Inflammatory macrophage treated with lipopolysaccharide for 4 hours (primary cell): ENCODE measurements around the gene INKA2.

Source experiments
- DNase-seq: peaks from one replicate; pipeline ENCODE4 v3.0.0-alpha.2; 2020

Gene INKA2

DNA sequence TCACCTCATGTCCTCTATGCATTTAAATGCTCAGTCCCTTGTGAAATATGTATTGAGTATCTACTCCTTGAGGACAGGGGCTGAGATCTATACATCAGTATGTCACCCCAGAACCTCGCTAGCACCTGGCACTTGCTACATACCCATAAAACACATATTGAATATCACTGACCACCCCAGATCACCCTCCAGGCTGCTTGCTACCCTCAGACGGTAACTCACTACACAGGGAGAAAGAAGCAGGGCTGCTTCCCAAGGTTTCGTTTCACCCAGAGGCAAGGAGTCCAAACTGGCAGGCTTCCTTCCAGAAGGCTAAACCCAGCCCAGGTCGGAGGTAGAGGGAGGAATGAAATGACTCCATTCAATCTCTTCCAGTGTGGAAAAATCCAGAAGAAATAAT, 8.5 kb downstream of the INKA2 start:
- DNase-seq, result no peak

DNA sequence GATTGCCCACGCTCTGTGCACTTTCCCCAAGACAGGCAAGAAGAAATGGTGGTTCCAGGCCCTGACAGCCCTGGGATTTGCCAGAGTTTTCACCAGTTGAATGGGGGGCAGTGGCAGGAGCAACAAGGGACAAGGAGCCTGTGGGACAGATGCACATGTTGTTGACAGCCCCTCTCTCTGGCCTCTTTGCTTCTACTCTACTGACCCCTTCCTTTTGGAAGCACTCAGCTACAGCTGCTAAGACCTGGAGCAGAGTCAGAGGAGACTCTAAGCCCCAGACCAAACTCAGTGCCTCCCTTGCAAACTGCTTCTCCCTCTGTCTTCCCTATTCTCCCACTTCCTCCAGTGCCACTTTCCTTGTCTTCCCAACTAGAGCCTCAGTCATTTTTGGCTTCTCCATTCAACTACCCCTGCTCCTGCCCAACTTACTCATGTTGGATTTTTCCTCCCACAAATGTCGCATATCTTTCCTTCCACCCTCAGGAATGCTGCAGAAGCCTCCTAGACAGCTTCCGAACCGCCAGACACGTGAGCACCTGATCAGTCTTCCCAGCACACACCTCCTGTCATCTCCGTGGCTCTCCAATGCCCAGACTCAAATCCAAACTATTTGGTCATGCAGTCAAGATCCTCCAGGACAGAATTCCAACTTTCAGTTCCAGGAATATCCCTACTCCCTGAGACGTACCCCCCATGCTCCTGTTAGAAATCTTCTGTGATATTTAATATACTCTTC, 9.1 kb downstream of the INKA2 start:
- no peak for DNase-seq

DNA sequence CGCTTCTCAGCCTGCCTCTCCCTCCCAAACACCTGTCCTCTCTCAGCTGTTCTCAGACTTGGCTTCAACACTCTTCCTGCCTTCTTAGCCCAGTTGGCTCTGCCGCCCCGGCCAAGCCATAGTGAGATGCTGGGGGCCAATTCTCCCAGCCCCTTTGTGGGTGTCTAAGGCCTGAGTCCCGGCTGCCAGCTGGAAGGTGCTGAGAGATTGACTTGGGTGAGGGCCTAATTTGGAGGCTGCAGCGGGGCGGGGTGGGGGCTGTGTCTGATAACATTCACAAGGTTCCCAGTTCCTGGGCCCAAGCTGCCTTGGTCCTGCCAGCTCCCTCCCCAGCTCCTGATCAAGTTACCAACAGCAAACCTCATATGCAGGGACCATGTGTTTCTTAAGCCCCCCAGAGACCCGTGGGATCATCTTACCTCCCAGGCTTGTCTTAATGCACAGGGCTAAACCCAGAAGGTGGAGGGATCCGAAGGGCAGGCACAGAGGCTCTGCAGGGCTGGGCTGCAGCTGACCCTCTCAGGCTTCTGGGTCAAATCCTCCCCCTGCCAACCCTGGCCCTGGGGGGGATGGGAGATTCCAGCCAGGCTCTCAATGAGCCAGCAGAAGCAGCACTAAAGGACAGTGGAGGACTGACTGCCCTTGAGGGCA, 9.8 kb downstream of the INKA2 start:
- no peak for DNase-seq

DNA sequence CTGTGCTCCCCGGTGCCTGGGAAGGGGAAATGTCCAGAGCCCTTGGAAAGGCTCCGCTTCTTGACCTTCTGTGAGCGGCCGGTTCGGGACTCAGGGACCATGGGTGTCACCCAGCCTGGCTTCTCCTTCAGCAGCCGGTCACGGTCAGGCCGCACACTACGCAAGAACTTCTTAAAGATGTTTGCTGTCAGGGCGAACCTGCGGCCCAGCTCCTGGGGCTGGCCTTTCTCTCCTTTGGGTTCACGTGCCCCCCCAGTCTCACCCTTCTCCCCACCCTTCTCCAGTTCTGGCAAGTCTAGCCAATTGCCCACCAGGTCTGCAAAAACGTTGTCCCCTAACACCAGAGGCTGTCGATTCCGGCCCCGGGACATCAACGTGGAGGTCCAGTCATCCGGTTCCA, 12.1 kb downstream of the INKA2 start:
- no peak for DNase-seq

DNA sequence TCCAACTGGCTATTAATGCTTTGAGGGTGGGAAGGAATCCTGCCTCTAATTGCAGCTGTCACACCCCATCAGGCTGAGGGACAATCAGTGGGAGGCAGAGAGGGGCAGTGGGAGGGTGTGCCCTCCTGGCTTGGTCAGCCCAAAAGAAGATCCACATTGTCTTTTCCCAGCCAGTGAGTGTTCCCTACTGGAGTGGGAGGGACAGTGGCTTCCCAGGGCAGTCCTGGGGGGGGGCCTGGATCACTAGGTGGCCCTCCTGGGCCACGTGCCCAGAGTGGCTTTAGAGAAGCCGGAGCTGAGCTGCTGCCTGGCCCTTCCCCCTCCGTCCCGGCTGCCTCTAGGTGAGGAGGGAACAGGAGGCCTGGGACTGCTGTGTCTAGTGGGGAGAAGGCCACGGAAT, 14.0 kb downstream of the INKA2 start:
- DNase-seq, result no peak

DNA sequence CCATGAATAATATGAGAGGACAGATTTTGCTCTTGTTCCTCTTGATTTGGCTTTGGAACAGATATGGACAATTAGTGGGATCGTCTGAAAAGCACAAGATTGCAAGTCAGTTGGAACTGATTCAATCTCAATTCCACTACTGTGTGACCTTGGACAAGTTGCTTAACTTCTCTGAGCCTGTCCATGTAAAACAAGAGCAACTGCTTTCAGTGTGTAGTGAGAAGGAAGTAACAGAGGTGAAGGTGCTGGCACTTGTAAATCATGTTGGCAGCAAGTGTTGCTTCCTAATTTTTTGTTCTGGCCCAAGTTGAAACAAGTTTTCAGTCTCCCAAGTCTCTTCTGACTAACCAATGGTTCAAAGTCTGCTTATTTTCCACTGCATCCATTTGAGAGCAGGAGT, 15.3 kb downstream of the INKA2 start:
- no peak for DNase-seq

DNA sequence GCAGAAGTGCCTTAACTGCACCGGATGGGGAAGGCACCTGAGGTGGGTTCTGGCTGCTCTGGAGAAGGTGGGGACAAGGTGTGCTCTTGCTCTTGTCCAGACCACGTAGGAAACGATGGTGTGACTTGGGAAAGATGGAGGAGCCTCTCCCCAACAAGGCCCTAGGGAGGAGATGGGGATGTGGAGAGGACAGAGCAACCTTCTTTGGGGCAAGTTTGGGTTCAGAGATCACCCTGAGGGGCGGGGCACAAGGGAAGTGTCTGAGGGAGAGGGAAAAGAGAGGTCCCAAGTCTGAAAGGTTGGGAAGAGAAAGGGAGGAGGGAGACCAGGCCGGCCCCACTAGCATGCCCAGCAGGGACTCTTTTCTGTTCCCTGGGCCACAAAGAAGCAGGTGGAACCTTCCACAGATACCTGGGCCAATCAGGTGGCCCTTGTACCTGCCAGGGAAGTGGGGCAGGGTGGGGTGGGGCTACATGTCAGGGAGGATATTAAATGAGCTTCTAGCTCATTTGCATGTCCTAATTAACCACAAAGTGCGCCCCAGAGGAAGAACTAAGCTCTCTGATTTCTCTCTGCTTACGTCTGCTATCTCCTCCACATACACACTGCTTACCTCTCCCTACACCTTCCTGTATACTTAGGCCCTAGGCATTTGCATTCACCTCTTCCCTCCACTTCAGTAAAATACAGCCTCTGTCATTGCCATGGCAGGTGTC, 15.9 kb downstream of the INKA2 start:
- no peak for DNase-seq

DNA sequence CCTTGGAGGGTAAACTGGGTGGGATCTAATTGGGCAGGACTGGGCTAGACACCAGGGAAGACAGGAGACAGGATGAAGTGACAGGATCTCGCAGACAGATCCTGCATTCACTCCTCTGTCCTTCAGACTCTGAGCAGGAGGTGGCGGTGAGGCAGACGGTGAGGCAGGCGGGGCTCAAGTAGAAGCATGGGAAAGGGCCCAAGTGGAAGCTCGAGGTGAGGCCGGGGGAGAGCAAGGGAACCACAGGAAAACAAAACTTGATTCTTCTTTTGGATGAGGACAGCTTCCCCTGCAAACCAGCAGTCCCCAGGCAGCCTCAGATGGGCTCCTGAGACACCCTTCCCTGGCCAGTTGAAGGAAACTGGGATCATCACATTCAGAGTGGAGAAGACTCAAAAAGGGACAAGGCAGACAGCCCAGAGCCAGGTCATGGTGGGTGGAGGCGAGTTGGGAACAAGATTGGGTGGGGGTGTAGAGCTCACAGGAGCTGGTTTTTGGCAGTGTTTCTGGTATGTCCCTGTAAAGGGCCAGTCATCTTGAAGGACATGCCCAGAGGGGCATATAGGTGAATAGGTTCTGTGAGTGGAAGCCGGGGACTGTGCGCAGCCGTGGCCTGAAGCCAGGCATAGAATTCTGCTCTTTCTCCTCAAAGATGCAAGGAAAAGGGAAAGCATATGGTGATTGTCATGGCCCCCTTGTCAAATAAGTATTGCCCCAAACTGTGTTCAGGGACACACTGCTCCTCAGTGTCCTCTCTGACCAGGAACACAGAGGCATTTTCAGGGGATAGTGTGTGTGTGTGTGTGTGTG, 18.0 kb downstream of the INKA2 start:
- DNase-seq, result no peak

DNA sequence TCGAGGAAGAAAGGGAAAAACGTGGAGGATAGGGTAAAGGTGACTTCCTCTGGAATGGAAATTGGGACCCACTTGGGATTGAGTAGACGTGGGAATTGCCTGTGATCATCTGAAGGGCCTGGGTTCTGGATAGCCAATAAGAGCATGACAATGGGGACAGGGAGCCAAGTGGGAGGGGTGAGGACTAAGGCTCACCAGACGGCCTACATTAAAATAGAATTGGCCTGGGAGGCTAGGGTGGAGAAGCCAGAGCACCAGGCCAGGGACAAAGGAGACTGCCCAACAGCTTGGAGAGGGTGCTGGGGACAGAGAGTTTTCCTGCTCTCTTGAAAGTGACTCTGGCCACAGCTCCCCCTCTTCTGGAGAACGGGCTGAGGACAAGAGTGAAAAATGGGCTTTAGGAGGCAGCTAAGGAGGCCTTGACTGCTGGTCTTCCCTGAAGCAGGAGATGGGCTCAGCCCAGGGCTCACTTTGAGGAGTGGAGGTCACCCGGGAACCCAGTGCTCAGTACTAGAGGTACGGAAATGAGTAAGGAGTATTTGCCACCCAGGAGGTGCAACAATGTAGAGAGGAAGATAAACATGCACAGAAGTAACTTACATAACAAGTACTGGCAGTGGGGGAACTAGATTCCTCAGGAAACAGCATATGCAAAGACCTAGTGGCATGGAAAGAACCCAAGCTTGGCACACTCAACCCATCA, 18.8 kb downstream of the INKA2 start:
- no peak for DNase-seq

DNA sequence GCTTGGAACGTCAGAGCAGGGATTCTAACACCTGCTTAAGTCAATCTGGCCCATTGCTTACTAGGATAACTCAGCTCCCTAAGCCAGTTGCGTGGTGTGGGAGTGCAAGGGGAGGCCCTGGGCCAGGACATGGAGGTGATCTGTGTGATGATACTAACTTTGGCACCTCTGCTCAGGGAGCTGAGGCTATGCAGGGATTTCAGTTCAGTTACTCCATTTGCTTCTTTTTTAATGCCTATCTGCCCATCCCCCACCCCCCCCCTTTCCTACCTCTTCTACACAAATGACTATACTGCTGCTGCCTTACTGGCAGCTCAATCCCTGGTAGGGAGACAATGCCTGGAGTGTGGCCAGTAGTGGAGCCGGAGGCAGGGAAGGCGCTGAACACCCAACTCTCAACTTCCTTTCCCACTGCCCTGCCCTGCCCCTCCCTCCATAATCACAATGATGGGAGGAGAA, 19.5 kb downstream of the INKA2 start:
- DNase-seq, result no peak

DNA sequence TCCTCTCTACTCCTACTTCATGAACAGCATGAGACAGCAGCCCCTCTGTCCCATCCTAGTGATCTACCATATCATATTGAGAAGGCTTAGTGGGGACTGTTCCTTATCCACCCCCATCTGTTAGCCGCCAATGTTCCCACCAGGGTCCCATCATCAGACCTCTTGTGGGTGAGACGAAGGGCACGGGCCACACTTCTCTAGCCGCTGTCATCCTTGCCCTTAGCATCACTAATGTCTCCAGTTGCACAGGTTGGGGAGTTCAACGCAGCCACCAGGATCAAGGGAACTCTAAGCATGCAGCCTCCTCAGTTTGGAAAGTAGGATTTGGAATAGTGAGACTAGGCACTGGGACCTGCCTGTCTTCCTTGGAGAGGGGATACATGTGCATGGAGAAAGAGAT, 20.1 kb downstream of the INKA2 start:
- no peak for DNase-seq

DNA sequence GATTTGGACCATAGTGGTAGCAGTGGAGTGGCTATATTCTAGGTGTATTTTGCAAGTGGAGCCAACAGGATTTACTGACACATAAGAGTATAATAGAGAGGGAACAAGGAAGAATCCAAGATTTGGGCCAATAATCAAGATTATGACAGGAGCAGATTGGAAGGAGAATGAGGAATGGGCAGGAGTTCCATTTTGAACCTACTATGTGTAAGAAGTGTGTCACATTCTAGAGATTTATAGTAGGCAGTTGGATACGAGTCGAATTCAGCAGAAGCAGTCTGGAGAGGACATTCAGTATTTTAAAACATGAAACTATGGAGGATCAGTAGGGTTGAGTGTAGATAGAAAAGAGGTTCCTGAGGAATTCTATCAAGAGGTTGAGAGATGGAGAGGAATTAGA, 21.7 kb downstream of the INKA2 start:
- no peak for DNase-seq

DNA sequence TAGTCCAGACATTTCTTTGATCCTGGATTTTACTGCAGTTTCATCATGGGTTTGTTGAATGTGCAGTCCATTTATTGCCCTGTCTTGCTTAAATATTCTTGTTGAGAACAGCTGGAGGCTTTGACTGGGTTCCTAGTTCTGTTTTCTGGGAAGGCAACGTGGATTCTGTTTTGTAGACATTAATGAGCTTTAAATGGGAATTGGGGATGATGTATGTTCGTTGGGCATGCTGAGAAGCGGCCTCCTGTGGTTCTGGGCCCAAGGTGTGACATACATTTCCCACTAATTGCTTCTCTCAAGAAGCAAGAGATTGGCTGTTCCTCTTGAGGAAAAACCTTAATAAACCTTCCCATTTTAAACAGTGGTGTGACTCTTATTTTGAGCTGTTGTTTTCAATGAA, 22.9 kb downstream of the INKA2 start:
- DNase-seq, result no peak

DNA sequence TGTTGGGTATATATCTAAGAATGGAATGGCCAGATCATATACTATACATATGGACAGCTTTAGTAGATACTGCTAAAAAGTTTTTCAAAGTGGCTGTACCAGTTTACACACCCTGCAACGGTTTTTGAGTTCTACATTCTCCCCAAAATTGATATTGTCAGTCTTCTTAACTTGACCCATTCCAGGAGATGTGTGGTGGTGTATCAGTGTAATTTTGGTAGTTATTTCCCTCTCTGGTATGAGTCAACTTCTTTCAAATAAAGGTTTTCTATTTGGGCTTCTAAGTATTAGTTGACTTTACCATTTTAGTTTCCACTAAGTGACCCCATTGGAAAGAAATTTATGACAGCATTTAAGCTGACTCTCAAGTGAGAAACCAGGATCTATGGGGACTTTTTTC, 29.2 kb downstream of the INKA2 start:
- DNase-seq, result no peak

DNA sequence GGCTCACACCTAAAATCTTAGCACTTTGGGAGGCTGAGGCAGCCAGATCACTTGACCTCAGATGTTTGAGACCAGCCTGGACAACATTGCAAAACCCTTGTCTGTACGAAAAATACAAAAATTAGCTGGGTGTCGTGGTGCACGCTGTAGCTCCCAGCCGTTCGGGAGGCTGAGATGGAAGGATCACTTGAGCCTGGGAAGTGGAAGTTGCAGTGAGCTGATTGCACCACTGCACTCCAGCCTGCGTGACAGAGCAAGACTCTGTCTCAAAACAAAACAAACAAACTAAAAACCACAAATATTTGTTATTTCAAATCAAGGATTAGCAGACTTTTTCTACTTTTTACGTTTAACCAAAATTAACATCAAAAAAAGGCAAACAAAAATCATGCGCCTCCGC, 31.3 kb downstream of the INKA2 start:
- peak; percentile 19 for DNase-seq

DNA sequence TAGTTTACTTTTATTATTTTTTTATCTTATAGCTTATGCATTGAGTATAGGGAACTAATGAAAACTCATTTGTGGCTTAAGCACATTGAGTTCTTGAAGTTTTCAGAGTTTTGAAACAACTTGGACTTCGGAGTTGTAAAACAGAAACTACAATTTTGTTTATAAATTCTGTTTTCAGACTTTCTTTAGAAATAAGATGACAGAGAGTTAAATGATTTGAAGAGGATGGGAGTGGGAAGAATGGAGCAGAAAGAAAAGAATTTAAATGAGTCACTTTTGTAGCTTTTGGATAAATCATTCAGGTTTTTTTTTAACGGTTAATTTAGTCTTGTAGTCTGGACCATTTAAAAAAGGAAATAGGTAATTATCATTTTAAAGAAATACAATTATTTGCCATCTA, 32.3 kb downstream of the INKA2 start:
- DNase-seq, result no peak

DNA sequence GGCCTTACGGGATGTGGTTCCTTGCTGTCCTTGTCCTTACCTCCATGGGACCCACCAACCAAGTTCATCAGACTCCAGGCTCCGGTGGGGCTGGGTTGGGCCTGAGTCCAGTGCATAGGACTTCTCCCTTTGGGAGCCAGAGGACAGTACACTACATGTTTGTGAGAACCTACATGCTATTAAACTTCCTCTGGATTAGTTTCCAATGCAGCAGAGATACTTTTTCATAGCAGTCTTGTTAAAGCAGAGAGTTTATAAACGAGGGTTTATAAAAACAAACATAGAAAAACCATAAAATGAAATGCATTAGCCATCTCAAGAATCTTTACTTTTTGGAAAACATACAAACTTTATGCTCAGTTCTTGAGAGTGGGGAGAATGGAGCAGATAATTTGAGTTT, 33.4 kb downstream of the INKA2 start:
- DNase-seq, result no peak

DNA sequence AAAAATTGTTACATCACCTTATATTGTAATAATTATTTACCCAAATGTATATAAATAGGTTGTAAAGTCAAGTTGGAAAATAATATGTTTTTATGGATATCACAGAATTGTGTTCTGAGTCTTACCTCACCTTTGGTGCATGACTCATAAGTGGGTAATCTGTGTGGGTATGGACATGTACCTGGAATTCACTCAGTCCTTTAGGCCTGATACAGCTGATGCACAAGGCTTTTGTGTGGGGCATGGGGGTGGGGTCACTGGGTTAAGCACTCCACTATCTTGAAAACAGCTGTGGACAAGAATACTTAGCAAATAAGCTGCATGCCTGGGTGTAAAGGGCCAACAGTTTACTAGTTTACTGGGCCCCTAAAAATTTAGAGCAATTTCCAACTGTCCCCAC, 34.4 kb downstream of the INKA2 start:
- DNase-seq, result no peak

DNA sequence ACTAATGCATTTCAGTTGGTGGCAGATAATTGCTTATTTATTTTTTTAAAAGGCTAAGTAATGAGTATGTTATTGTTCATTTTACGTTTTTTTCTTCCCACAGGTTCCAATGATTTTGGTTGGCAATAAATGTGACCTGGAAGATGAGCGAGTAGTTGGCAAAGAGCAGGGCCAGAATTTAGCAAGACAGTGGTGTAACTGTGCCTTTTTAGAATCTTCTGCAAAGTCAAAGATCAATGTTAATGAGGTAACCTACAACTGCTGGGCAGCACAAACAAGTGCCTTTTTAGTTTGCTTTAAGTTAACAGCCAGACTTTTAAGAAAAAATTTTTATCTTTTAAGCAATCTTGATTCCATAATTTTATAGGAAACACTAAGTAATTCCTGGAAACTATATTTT, 35.0 kb downstream of the INKA2 start:
- no peak for DNase-seq

DNA sequence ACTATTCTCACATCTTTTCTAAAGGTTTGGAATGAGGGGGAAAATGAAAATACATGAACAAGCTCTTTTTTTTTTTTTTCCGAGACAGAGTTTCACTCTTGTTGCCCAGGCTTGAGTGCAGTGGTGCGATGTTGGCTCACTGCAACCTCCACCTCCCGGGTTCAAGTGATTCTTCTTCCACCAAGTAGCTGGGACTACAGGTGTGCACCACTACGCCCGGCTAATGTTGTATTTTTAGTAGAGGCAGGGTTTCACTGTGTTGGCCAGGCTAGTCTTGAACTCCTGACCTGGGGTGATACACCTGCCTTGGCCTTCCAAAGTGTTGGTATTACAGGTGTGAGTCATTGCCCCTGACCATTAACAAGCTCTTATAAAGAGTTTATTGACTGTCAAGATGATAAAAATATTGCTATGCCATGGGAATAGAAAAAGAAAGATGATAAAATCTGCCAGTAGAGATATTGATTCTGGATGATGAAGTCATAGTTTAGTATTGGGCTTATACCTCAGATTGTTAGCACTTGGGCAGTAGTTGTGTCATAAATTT, 36.6 kb downstream of the INKA2 start:
- DNase-seq, result no peak

DNA sequence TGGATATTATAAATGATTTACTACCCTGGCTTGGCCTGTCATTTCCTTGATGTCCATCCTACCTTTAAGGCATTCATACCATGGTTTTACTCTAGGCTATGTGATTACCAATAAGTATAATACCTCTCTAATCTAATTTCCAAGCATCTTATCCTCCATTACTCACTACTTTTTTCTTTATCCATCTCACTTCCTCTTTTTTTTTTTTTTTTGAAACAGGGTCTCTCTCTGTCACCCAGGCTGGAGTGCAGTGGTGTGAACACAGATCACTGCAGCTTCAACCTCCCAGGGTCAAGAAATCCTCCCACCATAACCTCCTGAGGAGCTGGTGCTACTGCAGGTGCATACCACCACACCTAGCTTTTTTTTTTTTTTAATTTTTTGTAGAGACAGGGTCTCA, 39.9 kb downstream of the INKA2 start:
- no peak for DNase-seq

DNA sequence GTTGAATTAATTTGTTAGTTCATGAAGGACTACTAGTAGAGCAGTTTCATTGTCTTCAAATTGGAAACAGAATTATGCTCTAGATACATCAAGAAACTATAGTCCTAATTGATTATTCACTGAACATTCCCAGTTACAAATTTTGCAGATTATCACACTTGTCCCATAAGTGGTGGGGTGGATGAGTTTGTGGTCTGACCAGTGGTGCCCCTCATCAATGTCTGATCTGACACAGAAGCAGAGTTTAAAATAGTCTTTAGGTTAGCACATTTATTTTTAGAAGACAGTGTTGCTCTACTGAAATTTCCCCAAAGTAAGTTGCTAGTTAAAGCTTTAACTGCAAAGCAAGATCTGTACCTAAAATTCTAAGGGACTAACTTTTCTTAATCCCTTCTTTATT, 42.9 kb downstream of the INKA2 start:
- DNase-seq, result no peak
